Fibroblast of lung (primary cell): Measurements from ENCODE around the gene MAST2. TPM values are rescaled to one million over a fixed set of nuclear protein-coding genes. Genes with fewer than 3 reads are reported as not detected.

Experiments
- DNase-seq, 2 donors: peaks; one replicate each; pipeline versions ENCODE4 v3.0.0 to v3.0.0-alpha.2; 2010; ENCODE audit warnings: low read depth in 2 of 2
- H2AFZ ChIP-seq: 2 replicates; pipeline ENCODE4 v1.5.1; 2012; ENCODE audit warnings: low read length, control low read depth, inconsistent platforms
- H3K27ac ChIP-seq: 2 replicates; pipeline ENCODE4 v1.5.1; 2011; ENCODE audit warnings: low read length, control low read depth; ENCODE audit not compliant: insufficient read depth
- H3K27me3 ChIP-seq: 2 replicates; pipeline ENCODE4 v1.5.1; 2011; ENCODE audit warnings: mild to moderate bottlenecking, low read length; ENCODE audit not compliant: control insufficient read depth, insufficient read depth
- H3K36me3 ChIP-seq: 2 replicates; pipeline ENCODE4 v1.5.1; 2011; ENCODE audit warnings: low read length; ENCODE audit not compliant: control insufficient read depth, insufficient read depth
- H3K4me1 ChIP-seq: 2 replicates; pipeline ENCODE4 v1.5.1; 2011; ENCODE audit warnings: low read length; ENCODE audit not compliant: control insufficient read depth, insufficient read depth; ENCODE audit errors: extremely low read depth
- H3K4me2 ChIP-seq: 2 replicates; pipeline ENCODE4 v1.5.1; 2011; ENCODE audit warnings: low read length, control low read depth; ENCODE audit not compliant: insufficient read depth; ENCODE audit errors: extremely low read depth
- H3K4me3 ChIP-seq, 4 experiments: fragments of 200-600 bp in 1 of 4; sonication (generic) in 1 of 4; replicated peaks in 1 of 4; 2 replicates each; pipeline ENCODE4 v1.5.1; 2011 to 2016; ENCODE audit warnings: low read length in 4 of 4, low read depth in 3 of 4, mild to moderate bottlenecking in 3 of 4, control low read depth in 2 of 4, inconsistent platforms in 1 of 4, mixed read lengths in 1 of 4; ENCODE audit not compliant: insufficient read depth in 1 of 4; ENCODE audit errors: control extremely low read depth in 1 of 4
- H3K79me2 ChIP-seq: 2 replicates; pipeline ENCODE4 v1.5.1; 2012; ENCODE audit warnings: mild to moderate bottlenecking, low read length, inconsistent platforms; ENCODE audit not compliant: control insufficient read depth, insufficient read depth
- H3K9ac ChIP-seq: 2 replicates; pipeline ENCODE4 v1.5.1; 2011; ENCODE audit warnings: mild to moderate bottlenecking, low read length, control low read depth; ENCODE audit not compliant: insufficient read depth
- H3K9me3 ChIP-seq: 2 replicates; pipeline ENCODE4 v1.5.1; 2012; ENCODE audit warnings: low read depth, low read length; ENCODE audit not compliant: control insufficient read depth, insufficient read depth
- H4K20me1 ChIP-seq: 2 replicates; pipeline ENCODE4 v1.5.1; 2011; ENCODE audit warnings: low read length; ENCODE audit not compliant: control insufficient read depth, insufficient read depth; ENCODE audit errors: extremely low read depth
- EZH2 ChIP-seq: IDR thresholded peaks from 2 replicates; pipeline ENCODE4 v1.5.1; 2012; ENCODE audit warnings: low read length, control low read depth, mild to moderate bottlenecking; ENCODE audit errors: missing control alignments
- polyA plus RNA-seq, 2 donors: library from polyadenylated mRNA; depleted of rRNA in 1 of 2; stranded (reverse) in 1 of 2; unstranded in 1 of 2; fragments of >200 nt; gene quantifications; 2 replicates each; pipeline ENCODE4 v1.2.1, GENCODE V29; 2011 to 2012; ENCODE audit warnings: missing spikeins in 1 of 2
- total RNA-seq: library from RNA; depleted of rRNA; stranded (reverse); fragments of >200 nt; gene quantifications from 2 replicates; pipeline ENCODE4 v1.2.1, GENCODE V29; 2014
- TF ChIP-seq, protein P1 (sequence below), 2 donors: IDR thresholded peaks in 1 of 2; conservative IDR thresholded peaks in 1 of 2; 1 replicate in 1 of 2; 2 replicates in 1 of 2; pipeline ENCODE4 v1.5.1; 2011 to 2012; ENCODE audit warnings: low read length in 2 of 2, control low read depth in 1 of 2, inconsistent platforms in 1 of 2, low read depth in 1 of 2, mild to moderate bottlenecking in 1 of 2

Gene MAST2
- total and polyA plus RNA-seq, 2 donors (not counting 1 experiment from before 2014, with no cell fraction given): 17.5 to 24.9 TPM

- H3K4me1 ChIP-seq: no peaks in the 10 kb centered on the region
- TF ChIP-seq EZH2: no peak
- TF ChIP-seq, protein P1, sequence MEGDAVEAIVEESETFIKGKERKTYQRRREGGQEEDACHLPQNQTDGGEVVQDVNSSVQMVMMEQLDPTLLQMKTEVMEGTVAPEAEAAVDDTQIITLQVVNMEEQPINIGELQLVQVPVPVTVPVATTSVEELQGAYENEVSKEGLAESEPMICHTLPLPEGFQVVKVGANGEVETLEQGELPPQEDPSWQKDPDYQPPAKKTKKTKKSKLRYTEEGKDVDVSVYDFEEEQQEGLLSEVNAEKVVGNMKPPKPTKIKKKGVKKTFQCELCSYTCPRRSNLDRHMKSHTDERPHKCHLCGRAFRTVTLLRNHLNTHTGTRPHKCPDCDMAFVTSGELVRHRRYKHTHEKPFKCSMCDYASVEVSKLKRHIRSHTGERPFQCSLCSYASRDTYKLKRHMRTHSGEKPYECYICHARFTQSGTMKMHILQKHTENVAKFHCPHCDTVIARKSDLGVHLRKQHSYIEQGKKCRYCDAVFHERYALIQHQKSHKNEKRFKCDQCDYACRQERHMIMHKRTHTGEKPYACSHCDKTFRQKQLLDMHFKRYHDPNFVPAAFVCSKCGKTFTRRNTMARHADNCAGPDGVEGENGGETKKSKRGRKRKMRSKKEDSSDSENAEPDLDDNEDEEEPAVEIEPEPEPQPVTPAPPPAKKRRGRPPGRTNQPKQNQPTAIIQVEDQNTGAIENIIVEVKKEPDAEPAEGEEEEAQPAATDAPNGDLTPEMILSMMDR (conservative IDR thresholded peaks at IDR 0.05 in 1 of 2, IDR thresholded peaks at IDR 0.05 in 1 of 2; ENCODE audit: low read depth in 1 of 2, low read length in 2 of 2): no peak
Observed at GRCh38 chr1:46020010-46020409, 216.6 kb downstream of the MAST2 start.

GRCh38 chr1:46021046-46021996 lies 217.9 kb downstream of the MAST2 start:
- H2AFZ ChIP-seq: no peak overlapping the region
- no peak overlapping the region for H3K4me3 ChIP-seq
- H3K27me3 ChIP-seq: no peaks in the 10 kb centered on the region
- TF ChIP-seq EZH2: no peak
- TF ChIP-seq, protein P1 (conservative IDR thresholded peaks at IDR 0.05 in 1 of 2, IDR thresholded peaks at IDR 0.05 in 1 of 2; ENCODE audit: low read depth in 1 of 2, low read length in 2 of 2): no peak
- no peaks in the 10 kb centered on the region for H3K79me2 ChIP-seq
- H3K27ac ChIP-seq: no peak overlapping the region
- peaks cover 4% of the 10 kb centered on the region for H3K36me3 ChIP-seq
- H3K9ac ChIP-seq: no peak overlapping the region
- DNase-seq: no peak
- no peaks in the 10 kb centered on the region for H3K4me1 ChIP-seq
- no peaks in the 10 kb centered on the region for H4K20me1 ChIP-seq
- no peak overlapping the region for H3K4me2 ChIP-seq
- H3K9me3 ChIP-seq: no peaks in the 10 kb centered on the region

More at GRCh38 chr1:46020010-46020409, 216.6 kb downstream of the MAST2 start:
- Histone ChIP-seq H3K27me3 (no peaks in the 10 kb centered on the region), H3K4me3 (no peak overlapping the region), H3K36me3 (peaks cover 4% of the 10 kb centered on the region), H4K20me1 (no peaks in the 10 kb centered on the region), H3K4me2 (no peak overlapping the region), H3K27ac (no peak overlapping the region), H3K79me2 (no peaks in the 10 kb centered on the region), H3K9me3 (no peaks in the 10 kb centered on the region), H2AFZ (no peak overlapping the region), H3K9ac (no peak overlapping the region)
- no peak for DNase-seq

GRCh38 chr1:46026531-46026930 lies 223.1 kb downstream of the MAST2 start:
- Histone ChIP-seq H3K36me3 (peaks cover 6% of the 10 kb centered on the region), H3K27ac (no peak overlapping the region), H4K20me1 (no peaks in the 10 kb centered on the region), H3K4me2 (no peak overlapping the region), H3K79me2 (no peaks in the 10 kb centered on the region), H3K4me3 (no peak overlapping the region), H3K9ac (no peak overlapping the region), H3K9me3 (no peaks in the 10 kb centered on the region), H3K4me1 (no peaks in the 10 kb centered on the region), H3K27me3 (no peaks in the 10 kb centered on the region), H2AFZ (no peak overlapping the region)
- DNase-seq: peak in 1 of 2 donors; percentile 15
- no peak for TF ChIP-seq EZH2
- TF ChIP-seq, protein P1 (conservative IDR thresholded peaks at IDR 0.05 in 1 of 2, IDR thresholded peaks at IDR 0.05 in 1 of 2; ENCODE audit: low read depth in 1 of 2, low read length in 2 of 2): no peak
